ENCODE results near the gene TRIM15. TPM values are rescaled to one million over a fixed set of nuclear protein-coding genes. Genes with fewer than 3 reads are reported as not detected.
"Not testable (repeated sequence)": the region's sequence is repeated elsewhere in the genome, so short reads cannot be mapped to it uniquely, and the experiment has no call there.

The TRIM15 gene
- total RNA-seq, 1 donor from 2014 or later, result not detected

DNA sequence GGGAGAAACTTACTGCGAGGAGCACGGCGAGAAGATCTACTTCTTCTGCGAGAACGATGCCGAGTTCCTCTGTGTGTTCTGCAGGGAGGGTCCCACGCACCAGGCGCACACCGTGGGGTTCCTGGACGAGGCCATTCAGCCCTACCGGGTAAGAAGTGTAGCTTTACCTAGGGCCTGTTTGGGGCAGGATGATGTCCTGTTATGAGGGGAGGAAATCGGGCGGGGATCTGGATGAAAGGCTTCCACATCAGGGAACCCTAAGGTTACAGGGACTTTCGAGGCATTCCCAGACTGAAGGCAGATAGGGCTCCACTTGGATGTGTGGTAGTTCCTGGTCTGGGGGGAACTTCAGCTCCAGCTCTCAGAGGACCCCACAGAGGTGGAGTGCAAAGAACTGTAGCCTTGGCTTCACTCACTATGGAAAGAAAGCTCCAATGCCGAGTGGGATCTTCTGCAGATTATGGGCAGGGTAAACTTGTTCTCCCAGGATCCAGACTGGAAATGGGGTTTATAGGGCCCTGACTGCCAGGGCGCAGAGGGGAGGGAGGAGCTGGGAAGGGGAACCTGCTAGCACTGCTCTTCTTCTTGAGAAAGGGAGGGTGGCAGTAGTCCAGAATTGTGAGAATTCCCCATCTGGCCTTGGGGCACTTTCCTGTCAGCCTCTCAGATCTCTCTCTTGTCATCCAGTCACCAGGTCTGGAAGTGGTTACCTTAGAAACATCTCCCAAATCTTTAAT, 740 bp downstream of the TRIM15 start:
- H3K4me3 ChIP-seq (ENCODE audit: low read depth, low read length), result no peak overlapping the region
- no peaks in the 10 kb centered on the region for H3K36me3 ChIP-seq (ENCODE audit: control insufficient read depth, insufficient read depth, low read length)
- DNase-seq (ENCODE audit: low read depth), result no peak
- peaks cover 24% of the 10 kb centered on the region for H3K27me3 ChIP-seq (ENCODE audit: control insufficient read depth, insufficient read depth, low read length)
- TF ChIP-seq CTCF (IDR thresholded peaks at IDR 0.05; ENCODE audit: insufficient read depth, low read length, poor library complexity, severe bottlenecking), result no peak

DNA sequence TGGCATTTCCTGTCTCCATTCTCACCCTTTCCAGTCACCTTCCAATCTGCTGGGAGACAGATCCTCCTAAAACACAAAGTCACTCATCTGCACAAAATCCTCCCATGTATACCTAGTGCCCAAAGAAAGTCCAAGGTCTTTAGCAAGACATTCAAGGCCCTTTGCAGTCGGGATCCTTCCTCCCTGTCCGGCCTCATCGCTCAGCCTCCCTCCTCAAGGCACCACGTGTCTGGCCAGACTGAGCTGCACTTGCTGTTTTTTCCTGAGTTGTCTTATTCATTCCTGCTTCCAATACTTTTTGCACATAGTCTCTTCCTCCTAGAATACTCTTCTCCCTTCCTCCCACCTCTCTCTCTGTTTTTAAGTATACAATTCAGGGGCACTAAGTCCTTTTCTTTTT, 1.4 kb downstream of the TRIM15 start:
- TF ChIP-seq CTCF (IDR thresholded peaks at IDR 0.05; ENCODE audit: insufficient read depth, low read length, poor library complexity, severe bottlenecking), result no peak
- H3K4me3 ChIP-seq (ENCODE audit: low read depth, low read length), result no peak overlapping the region
- H3K36me3 ChIP-seq (ENCODE audit: control insufficient read depth, insufficient read depth, low read length), result no peaks in the 10 kb centered on the region
- peaks cover 28% of the 10 kb centered on the region for H3K27me3 ChIP-seq (ENCODE audit: control insufficient read depth, insufficient read depth, low read length)
- no peak for DNase-seq (ENCODE audit: low read depth)

DNA sequence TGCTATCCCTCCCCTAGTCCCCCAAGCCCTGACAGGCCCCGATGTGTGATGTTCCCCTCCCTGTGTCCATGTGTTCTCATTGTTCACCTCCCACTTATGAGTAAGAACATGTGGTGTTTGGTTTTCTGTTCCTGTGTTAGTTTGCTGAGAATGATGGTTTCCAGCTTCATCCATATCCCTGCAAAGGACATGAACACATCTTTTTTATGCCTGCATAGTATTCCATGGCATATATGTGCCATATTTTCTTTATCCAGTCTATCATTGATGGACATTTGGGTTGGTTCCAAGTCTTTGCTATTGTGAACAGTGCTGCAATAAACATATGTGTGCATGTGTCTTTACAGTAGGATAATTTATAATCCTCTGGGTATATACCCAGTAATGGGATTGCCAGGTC, 1.9 kb downstream of the TRIM15 start:
- H3K36me3 ChIP-seq (ENCODE audit: control insufficient read depth, insufficient read depth, low read length); DNase-seq (ENCODE audit: low read depth); H3K4me3 ChIP-seq (ENCODE audit: low read depth, low read length): not testable (repeated sequence)
- peaks cover 29% of the 10 kb centered on the region for H3K27me3 ChIP-seq (ENCODE audit: control insufficient read depth, insufficient read depth, low read length)

DNA sequence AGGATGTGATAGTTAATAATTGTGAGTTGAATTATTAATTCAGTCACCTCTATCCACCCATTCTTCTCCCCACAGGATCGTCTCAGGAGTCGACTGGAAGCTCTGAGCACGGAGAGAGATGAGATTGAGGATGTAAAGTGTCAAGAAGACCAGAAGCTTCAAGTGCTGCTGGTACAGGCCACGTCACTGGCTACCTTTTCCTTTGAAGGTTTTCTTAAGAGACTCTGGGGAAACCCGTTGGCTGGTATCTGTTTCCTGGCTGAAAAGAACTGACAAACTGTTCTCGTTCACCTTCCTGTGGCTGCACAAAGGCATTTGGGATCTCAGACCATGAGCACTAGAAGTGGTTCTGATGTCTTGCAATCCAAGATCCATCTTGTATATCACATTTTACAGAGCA, 3.8 kb downstream of the TRIM15 start:
- no peak for TF ChIP-seq CTCF (IDR thresholded peaks at IDR 0.05; ENCODE audit: insufficient read depth, low read length, poor library complexity, severe bottlenecking)
- no peak for DNase-seq (ENCODE audit: low read depth)
- Histone ChIP-seq H3K4me3 (ENCODE audit: low read depth, low read length) (no peak overlapping the region), H3K27me3 (ENCODE audit: control insufficient read depth, insufficient read depth, low read length) (peaks cover 45% of the 10 kb centered on the region), H3K36me3 (ENCODE audit: control insufficient read depth, insufficient read depth, low read length) (no peaks in the 10 kb centered on the region)

GRCh38 chr6:30168741-30169140, 5.4 kb downstream of the TRIM15 start:
- TF ChIP-seq CTCF (IDR thresholded peaks at IDR 0.05; ENCODE audit: insufficient read depth, low read length, poor library complexity, severe bottlenecking), result no peak
- Histone ChIP-seq H3K36me3 (ENCODE audit: control insufficient read depth, insufficient read depth, low read length) (no peaks in the 10 kb centered on the region), H3K27me3 (ENCODE audit: control insufficient read depth, insufficient read depth, low read length) (peaks cover 48% of the 10 kb centered on the region), H3K4me3 (ENCODE audit: low read depth, low read length) (no peak overlapping the region)
- DNase-seq (ENCODE audit: low read depth), result no peak

- Histone ChIP-seq H3K4me3 (ENCODE audit: low read depth, low read length) (no peak overlapping the region), H3K36me3 (ENCODE audit: control insufficient read depth, insufficient read depth, low read length) (no peaks in the 10 kb centered on the region), H3K27me3 (ENCODE audit: control insufficient read depth, insufficient read depth, low read length) (peaks cover 47% of the 10 kb centered on the region)
- DNase-seq (ENCODE audit: low read depth), result no peak
- peak; percentile 78 for TF ChIP-seq CTCF (IDR thresholded peaks at IDR 0.05; ENCODE audit: insufficient read depth, low read length, poor library complexity, severe bottlenecking)
Measured at GRCh38 chr6:30169658-30170614, 6.6 kb downstream of the TRIM15 start.
